ENCODE measurements around the gene TRIM44. TPM values are rescaled to one million over a fixed set of nuclear protein-coding genes. Genes with fewer than 3 reads are reported as not detected.

Gene TRIM44
- total and polyA plus RNA-seq, 2 donors (not counting 3 experiments of a cell fraction or from before 2014, with no cell fraction given) = 31.7 to 72.0 TPM

DNA sequence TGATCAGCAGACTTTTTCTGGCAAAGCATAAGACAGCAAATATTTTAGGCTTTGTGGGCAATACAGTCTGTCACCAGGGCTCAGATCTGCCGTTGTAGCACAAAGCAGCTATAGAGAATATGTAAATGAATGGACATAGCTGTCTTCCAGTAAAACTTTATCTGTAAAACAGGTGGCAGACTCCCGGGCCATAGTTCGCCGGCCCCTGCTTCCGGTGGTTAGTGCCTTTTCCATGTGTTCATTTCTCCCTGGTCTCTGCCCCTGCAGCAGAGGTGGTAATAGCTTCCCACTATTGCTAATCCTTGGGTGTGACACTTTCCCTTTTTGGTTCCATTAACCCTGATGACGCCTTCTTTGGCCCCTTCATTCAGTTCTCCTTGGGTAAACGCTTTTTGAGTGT is 187.6 kb downstream of the TRIM44 start:
- CTCF ChIA-PET = interaction anchor here (0.9 to 5.5 kb wide), 5 partner anchors 11 to 409 kb away, joined by 3 to 50 read pairs (median 3); no protein-coding TSS in a partner anchor
- H3K4me1 ChIP-seq (ENCODE audit: control insufficient read depth, extremely low read depth, insufficient read depth, low read length) = peaks cover 15% of the 10 kb centered on the region
- no peaks in the 10 kb centered on the region for H3K79me2 ChIP-seq (ENCODE audit: control insufficient read depth, insufficient read depth, low read length)
- H3K36me3 ChIP-seq (ENCODE audit: control insufficient read depth in 2 of 2, extremely low read depth in 1 of 2, insufficient read depth in 2 of 2, low read length in 2 of 2) = no peaks in the 10 kb centered on the region
- FAIRE-seq = no peak
- no peak overlapping the region for H3K9ac ChIP-seq (replicated peaks; ENCODE audit: extremely low read depth, insufficient read depth, low read length)
- no TSS peak for BruUV-seq (replicated peaks)
- dilution Hi-C loops (cut with MboI; ENCODE audit: extremely low pct_ligation_motif_present, low sequenced_read_pairs) = no loop called here
- no peak overlapping the region for H3K27ac ChIP-seq (ENCODE audit: insufficient read depth, low read depth, low read length)
- POLR2A ChIA-PET = no interaction called here
- no peak overlapping the region for H3K4me2 ChIP-seq (ENCODE audit: insufficient read depth, low read length)
- H3K27me3 ChIP-seq (ENCODE audit: control insufficient read depth in 2 of 2, insufficient read depth in 2 of 2, low read length in 2 of 2) = peaks cover 5 to 16% of the 10 kb centered on the region in 2 experiments
- intact Hi-C loops (cut with micrococcal nuclease) = no loop called here
- TF ChIP-seq JUN (IDR thresholded peaks at IDR 0.05; ENCODE audit: borderline replicate concordance, insufficient read depth, insufficient read length, low read depth) = no peak
- no peak for TF ChIP-seq MYC (IDR thresholded peaks at IDR 0.05; ENCODE audit: low read depth, low read length)
- no peak for TF ChIP-seq GATA2 (IDR thresholded peaks at IDR 0.05; ENCODE audit: insufficient read depth, insufficient read length, low read depth, low read length)
- no peak for TF ChIP-seq POLR2A (IDR thresholded peaks at IDR 0.05; ENCODE audit: low read depth, low read length)
- TF ChIP-seq POLR2AphosphoS5 (IDR thresholded peaks at IDR 0.05; ENCODE audit: insufficient read depth, low read depth, low read length) = no peak
- TF ChIP-seq CTCF (IDR thresholded peaks at IDR 0.05; ENCODE audit: extremely low read depth in 1 of 2, insufficient read depth in 1 of 2, low read depth in 1 of 2, low read length in 2 of 2) = no peak
- TF ChIP-seq FOS (IDR thresholded peaks at IDR 0.05; ENCODE audit: borderline replicate concordance, insufficient read depth, low read length) = no peak
- no peak for TF ChIP-seq EZH2 (IDR thresholded peaks at IDR 0.05; ENCODE audit: borderline replicate concordance, low read depth, low read length, severe bottlenecking)
- TF ChIP-seq MAX (IDR thresholded peaks at IDR 0.05; ENCODE audit: insufficient read depth, insufficient read length) = no peak
- no peak overlapping the region for H2AFZ ChIP-seq (ENCODE audit: low read depth, low read length)
- no peaks in the 10 kb centered on the region for H4K20me1 ChIP-seq (replicated peaks; ENCODE audit: control insufficient read depth, extremely low read depth, insufficient read depth, low read length)
- no peaks in the 10 kb centered on the region for H3K9me3 ChIP-seq (replicated peaks; ENCODE audit: control insufficient read depth, insufficient read depth, low read length)
- no peaks in the 10 kb centered on the region for H3K9me1 ChIP-seq (replicated peaks; ENCODE audit: control insufficient read depth, extremely low read depth, insufficient read depth, low read length)
- no peak for DNase-seq (ENCODE audit: low read depth, low spot score)
- H3K4me3 ChIP-seq (replicated peaks in 1 of 3; ENCODE audit: insufficient read depth in 1 of 3, low read depth in 1 of 3, low read length in 3 of 3) = no peak overlapping the region
